SW 1271 (cell line): ENCODE data around the gene SCUBE1.
"Not testable (repeated sequence)": the region's sequence is repeated elsewhere in the genome, so short reads cannot be mapped to it uniquely, and the experiment has no call there.

ENCODE experiments used
- DNase-seq, 2 experiments: peaks; one replicate each; lab custom pipeline; 2025; lab: John Stamatoyannopoulos, UW

The SCUBE1 gene

GRCh38 chr22:43301866-43302265, 41.3 kb downstream of the SCUBE1 start:
- no peak for DNase-seq

DNA sequence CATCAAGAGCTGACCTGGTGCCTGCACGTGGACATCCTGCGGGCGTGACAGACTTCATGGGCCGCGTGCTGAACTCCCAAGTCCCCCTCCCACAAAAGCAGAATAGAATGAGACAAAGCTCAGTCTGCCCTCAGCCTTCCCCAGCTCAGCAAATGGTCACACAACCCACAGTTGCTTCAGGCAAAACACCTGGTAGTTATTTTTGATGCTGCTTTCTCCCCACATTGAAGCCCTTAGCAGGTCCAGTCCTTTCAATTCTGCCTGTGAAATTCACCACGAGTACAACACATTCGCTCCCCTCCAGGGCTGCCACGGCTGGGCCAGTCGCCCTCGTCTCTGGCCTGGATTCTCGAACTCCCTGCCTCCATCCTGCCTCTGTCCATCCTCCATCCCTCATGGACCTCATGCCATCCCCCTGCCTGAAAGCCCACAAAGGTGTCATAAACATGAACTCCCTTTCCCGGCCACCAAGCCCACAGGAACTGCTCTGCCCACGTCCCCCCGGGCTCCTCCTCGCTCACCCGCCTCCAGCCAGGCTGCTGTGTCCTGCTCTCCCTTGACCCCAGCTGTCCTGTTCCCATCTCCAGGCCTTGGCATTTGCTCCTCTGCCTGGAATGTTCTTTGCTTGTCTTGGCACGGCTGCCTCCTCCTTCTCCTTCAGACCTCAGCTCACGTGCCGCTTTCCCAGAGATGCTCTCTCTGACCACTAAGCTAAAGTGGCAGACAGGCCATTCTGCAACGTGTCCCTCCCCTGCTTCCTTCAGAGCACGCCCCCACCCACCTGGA, 42.1 kb downstream of the SCUBE1 start:
- DNase-seq: no peak

DNA sequence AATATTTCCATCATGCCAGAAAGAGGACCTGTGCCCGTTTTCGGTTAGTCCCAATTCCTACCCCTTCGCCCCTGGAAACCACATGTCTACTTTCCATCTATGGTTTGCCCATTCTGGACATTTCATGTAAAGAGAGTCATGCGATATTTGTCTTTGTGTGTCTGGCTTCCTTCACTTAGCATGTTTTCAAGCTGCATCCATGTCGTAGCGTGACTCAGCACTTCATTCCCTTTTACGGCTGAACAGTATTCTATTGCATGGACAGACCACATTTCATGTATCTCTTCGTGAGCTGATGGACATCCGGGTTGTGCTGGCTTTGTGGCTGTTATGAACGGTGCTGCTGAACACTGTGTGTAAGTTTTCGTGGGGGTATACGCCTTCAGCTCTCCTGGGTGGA, 43.4 kb downstream of the SCUBE1 start:
- DNase-seq: no peak

DNA sequence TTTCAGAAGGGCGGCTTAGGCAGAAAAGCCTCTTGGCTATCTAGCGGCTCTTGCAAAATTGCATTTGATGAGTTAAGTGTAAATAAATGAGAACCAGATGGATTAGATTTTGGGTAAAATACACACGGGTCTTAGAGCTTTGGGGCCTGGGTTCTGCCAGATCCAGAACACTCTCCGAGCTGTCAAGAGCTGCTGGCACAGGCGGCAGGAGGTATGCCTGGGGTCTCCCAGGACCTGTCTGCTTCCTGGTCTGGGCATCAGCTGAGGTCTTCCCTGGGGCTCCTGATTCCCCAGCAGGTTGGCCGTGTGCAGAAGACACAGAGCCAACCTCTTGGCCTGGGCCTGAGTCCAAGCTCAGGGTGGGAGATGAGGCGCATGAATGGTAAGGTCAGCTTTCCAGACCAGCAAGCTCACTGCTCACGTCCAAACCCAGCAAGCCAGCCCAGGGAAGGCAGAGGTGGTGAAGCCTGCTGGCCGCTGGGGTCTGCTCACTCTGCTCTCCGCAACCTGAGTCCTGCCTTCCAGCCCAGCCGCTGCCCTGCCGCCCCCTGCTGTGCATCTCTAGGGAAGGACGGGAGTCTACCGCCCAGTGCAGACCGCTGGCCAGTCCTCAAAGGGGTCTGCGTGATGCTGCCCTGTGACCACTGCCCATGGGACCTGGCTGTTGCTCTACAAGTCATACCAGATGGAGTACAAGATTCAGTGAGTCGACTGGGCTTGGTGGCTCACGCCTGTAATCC, 44.9 kb downstream of the SCUBE1 start:
- no peak for DNase-seq

DNA sequence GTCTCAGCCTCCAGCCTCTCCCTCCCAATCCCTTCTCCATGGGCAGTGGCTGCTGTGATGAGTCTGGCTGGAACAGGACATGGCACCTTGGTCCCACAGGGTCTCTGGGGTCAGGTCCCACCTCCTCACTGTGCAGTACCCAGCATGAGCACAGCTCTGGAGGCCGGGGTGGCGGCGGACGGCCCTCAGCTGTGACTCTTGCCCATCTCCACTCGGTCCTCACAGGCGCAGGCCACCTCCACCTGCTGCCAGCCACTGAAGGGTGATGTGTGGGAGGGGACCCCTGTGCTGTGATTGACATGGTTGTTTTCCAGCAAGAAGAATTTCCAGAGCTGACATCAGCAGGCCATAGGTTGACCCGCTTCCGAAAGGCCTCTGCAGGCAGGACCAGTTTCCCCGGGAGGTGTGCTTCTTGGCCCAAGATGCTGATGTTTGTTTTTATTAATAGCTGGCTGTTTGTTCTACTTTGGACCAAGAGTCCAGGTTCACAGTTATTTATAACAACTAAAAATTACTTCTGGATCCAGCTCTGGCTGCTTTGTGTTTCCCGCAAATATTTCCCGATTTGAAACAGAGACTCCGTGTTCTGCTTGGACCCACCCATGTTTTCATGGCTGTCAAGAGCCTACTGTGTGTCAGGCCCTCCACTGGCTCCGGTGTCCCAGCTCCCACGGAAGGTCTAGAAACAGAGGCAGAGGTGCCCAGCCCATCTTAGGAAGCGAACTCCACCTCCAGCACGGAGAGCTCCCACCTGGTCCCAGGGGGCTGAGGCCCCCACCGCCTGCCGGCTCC, 45.7 kb downstream of the SCUBE1 start:
- no peak for DNase-seq

- DNase-seq: no peak
These were observed 46.8 kb downstream of the SCUBE1 start for GRCh38 chr22:43296276-43296902.

GRCh38 chr22:43295660-43296059, 47.5 kb downstream of the SCUBE1 start:
- DNase-seq: no peak

DNA sequence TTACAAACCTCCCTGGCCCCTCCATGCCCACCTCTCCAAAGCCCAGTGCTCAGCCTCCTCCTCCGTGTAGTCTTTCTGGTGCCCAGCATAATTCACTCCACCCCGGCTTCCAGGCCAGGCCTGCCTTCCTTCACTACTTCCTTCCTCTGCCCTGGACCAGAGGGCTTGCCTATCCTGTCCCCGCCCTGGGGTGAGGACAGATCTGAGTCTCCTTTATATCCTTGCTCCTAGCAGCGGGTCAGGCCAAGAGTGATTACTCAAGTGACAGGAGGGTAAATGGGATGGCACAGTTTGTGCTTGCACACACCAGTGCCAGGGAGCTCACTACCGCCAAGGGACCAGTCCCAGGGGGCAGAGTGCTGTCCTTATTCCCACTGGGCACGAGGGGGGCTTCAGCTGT, 48.0 kb downstream of the SCUBE1 start:
- no peak for DNase-seq

GRCh38 chr22:43293655-43294392, 49.3 kb downstream of the SCUBE1 start:
- DNase-seq: no peak

GRCh38 chr22:43293259-43293654, 49.9 kb downstream of the SCUBE1 start:
- DNase-seq: no peak

- no peak for DNase-seq
These were observed 50.5 kb downstream of the SCUBE1 start for GRCh38 chr22:43292630-43293018.

DNA sequence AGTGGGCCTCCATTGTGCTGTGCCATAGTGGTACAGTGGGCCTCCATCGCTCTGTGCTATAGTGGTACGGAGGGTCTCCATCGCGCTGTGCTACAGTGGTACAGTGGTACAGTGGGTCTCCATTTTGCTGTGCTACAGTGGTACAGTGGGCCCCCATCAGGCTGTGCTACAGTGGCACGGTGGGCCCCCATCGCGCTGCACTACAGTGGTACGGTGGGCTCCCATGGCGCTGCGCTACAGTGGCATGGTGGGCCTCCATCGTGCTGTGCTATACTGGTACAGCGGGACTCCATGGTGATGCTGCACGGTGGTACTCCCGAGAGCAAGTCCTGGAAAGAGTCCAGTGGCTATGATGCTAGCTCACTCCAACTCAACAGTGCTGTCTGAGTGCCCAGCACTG, 51.8 kb downstream of the SCUBE1 start:
- DNase-seq: no peak

DNA sequence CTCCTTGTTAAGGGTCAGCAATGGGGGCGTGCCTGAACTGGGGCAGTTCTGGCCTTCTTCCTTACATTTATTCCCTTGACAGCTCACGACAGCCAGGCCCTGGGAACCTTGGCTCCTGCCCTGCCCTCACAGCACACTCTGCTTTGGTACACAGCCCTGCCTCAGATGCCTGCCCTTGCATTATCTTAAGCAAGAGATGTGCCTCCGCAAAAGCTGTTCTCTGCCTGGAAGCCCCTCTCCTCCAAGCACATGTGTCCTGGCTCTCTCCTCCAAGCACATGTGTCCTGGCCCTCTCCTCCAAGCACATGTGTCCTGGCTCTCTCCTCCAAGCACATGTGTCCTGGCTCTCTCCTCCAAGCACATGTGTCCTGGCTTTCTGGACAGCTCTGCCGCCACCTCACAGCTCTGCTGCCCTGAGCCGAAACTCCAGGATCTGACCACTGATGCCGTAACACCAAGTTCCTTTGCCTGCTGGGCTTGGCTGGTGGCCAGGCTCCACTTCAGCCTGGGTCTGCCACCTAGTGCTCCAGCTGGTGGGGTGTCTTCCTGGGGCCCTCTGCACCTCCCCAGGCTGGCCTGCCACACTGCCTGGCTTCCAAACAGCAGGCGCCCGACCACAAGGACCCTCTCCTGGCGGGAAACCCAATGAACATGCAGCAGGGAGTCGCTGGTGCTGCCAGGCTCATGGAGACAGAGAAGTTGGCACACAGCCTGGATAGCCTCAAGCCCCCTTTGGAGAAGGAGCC, 53.0 kb downstream of the SCUBE1 start:
- no peak for DNase-seq

DNA sequence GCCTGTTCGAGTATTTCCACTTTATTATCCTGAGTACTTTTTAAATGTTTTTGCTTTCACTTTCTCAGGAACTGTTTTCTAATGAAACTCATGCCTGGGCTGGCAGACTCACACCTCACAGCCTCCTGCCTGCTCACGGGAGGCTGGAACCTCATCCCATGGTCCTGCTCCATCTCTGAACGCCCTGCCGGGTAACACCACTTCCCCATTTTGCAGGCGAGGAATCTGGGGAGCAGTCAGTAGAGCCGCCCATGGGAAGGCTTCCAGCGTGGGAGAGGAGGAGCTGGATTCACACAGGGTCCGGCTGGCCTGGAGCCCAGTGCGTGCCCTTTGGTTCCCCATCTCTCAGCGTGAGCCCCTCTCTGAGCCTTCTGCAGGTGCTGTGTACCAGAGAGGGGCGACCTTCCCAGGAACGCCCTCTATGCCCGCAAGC, 53.6 kb downstream of the SCUBE1 start:
- no peak for DNase-seq

DNA sequence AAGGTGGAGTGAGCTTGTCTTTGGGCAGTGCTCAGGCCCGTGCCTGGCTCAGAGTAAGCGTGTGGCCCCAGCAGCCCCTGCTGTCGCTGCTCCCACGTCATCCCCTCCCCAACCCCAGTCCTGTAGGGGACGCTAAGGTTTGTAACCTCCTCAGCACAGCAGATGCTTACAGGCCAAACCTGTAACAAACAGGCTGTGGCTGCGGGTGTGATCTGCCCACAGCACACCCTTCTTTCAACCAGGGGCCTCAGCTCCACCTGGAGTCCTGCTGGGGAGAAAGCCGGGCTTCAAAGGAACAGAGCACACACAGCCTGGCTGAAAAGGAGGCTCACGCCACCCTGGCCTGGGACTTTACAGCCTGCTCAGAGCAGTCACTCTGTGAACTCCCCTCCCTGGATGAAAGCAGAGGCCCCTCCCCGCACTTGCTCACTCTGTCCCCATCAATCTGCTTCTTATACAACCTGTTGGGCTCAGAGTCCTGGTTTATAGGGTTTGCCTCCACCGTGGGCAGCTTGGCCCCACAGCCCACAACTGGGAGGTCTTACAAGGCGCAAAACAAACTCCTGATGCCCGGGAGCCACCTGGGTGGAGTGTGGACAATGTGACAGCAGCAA, 54.3 kb downstream of the SCUBE1 start:
- DNase-seq: no peak

DNA sequence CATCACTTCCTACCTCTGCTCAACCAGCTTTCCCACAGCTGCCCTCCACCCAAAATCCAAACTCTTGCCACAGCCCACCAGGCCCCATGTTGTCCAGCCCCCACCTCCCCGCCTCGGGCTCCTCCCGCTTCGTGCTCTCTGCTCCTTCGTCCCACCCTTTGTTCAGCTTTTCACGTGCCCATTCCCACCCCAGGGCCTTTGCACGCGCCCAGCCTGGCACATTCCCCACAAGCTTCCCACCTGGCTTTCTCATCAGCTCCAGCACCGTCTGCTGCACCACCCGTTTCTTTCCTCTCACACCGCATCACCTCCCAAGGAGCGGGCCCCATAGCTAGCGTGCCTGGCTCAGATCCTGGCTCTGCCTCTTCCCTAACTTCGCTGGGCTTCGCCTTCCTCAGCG, 54.8 kb downstream of the SCUBE1 start:
- no peak for DNase-seq

DNA sequence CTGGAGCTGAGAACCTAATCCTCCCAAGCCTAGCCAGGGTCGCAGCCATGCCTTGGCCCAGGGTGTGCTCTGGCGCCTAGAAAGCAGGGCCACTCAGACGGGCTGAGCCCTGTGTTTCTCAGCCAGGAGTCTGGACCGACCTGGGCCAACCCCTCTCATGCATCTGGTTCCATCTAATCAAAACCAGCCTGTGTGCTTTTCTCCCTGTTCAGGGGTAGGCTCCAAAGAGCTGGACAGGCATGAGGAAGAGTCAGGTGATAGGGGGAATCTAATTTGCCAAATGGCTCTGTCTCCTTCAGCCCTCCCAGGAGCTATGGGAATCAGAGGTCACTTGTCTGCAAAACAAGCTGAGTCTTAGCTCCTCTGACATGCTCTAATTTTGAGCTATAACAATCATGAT, 55.7 kb downstream of the SCUBE1 start:
- no peak for DNase-seq

GRCh38 chr22:43281394-43281793, 61.8 kb downstream of the SCUBE1 start:
- no peak for DNase-seq

GRCh38 chr22:43280523-43280886, 62.7 kb downstream of the SCUBE1 start:
- DNase-seq: not testable (repeated sequence)

DNA sequence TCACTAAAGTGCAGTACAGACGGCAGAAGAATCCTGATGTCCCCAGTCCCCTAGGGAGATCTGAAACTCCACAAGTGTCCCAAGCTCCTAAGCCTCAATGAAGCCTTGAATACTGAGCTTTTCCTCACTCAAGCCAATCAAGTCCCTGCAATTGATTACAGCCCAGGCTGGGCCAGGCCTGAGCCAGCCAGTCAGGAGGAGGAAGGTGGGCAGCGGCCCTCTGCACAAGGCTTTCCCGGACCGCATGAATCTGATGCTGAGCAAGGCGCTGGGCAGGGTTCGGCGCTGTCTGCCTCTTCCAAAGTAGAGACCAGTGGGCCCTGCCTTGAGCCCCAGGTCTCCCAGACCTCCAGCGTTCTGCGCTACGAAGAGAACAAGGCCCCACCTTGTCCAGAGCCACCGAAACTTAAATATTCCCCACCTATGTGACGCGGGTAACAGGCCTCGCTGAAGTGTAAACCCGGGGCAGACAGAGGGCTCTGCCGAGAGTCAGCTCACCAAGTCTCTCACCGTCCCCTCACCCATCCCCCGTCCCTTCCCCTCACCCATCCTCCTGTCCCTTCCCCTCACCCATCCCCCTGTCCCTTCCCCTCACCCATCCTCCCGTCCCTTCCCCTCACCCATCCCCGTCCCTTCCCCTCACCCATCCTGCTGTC, 63.2 kb downstream of the SCUBE1 start:
- DNase-seq: no peak
